Tibial artery (tissue), 4 donors: ENCODE results near the gene RPL41.

Experiments
- DNase-seq, 2 donors: peaks; one replicate each; pipeline ENCODE4 v3.0.0-alpha.2; 2019
- H3K27ac ChIP-seq, 2 donors: fragments of 200-600 bp; sonication (generic) in 1 of 2; 1 replicate in 1 of 2; 2 replicates in 1 of 2; pipeline ENCODE4 v1.5.1; 2018 to 2019; ENCODE audit warnings: mild to moderate bottlenecking in 1 of 2
- H3K27me3 ChIP-seq, 2 donors: fragments of 200-600 bp; sonication (generic) in 1 of 2; one replicate each; pipeline versions ENCODE4 v1.5.1 to v1.6.0; 2016 to 2019
- H3K36me3 ChIP-seq, 3 donors: fragments of 200-600 bp; sonication (generic) in 2 of 3; one replicate each; pipeline ENCODE4 v1.5.1; 2016 to 2019; ENCODE audit warnings: mild to moderate bottlenecking in 2 of 3
- H3K4me1 ChIP-seq, 4 donors: fragments of 200-600 bp; sonication (generic) in 2 of 4; 1 replicate in 3 of 4; 2 replicates in 1 of 4; pipeline ENCODE4 v1.5.1; 2016 to 2019
- H3K4me3 ChIP-seq, 2 donors: fragments of 200-600 bp; sonication (generic) in 1 of 2; 1 replicate in 1 of 2; 2 replicates in 1 of 2; pipeline ENCODE4 v1.5.1; 2018 to 2019; ENCODE audit warnings: mild to moderate bottlenecking in 2 of 2
- H3K9me3 ChIP-seq, 3 donors: fragments of 200-600 bp; sonication (generic) in 1 of 3; one replicate each; pipeline ENCODE4 v1.5.1; 2016 to 2019
- CTCF ChIP-seq, 2 experiments: fragments of 200-600 bp in 1 of 2; fragments of 450-650 bp in 1 of 2; IDR thresholded peaks; one replicate each; pipeline ENCODE4 v1.5.1; 2017 to 2019; ENCODE audit warnings: antibody characterized with exemption in 2 of 2, mild to moderate bottlenecking in 1 of 2, moderate library complexity in 1 of 2
- intact Hi-C: fragments of 100-400 bp; cut with DNase I; formaldehyde crosslinking; loops from one replicate; pipeline ENCODE4 v1.15.0; 2023; ENCODE audit warnings: low total_unique reads

The RPL41 gene

DNA sequence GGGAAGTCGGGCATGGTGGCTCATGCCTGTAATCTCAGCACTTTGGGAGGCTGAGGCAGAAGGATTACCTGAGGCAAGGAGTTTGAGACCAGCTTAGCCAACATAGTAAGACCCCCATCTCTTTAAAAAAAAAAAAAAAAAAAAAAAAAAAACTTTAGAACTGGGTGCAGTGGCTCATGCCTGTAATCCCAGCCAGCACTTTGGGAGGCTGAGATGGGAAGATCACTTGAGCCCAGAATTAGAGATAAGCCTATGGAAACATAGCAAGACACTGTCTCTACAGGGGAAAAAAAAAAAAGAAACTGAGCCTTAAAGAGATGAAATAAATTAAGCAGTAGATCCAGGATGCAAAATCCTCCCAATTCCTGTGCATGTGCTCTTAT, 13.8 kb upstream of the RPL41 start:
- H3K27me3 ChIP-seq: no peaks in the 10 kb centered on the region
- intact Hi-C loops: loop anchor here (10.0 kb wide), 1 partner anchor 108 kb away; the partner anchor contains the start of gene SUOX
- H3K36me3 ChIP-seq: peaks cover 9 to 17% (median 11%) of the 10 kb centered on the region in 3 donors

GRCh38 chr12:56103066-56103711, 13.2 kb upstream of the RPL41 start:
- peak overlapping the region; percentile 62 to 70 for H3K4me3 ChIP-seq
- peak overlapping the region; percentile 80 to 86 for H3K27ac ChIP-seq
- no peak for TF ChIP-seq CTCF (IDR thresholded peaks at IDR 0.05)
- H3K9me3 ChIP-seq: no peaks in the 10 kb centered on the region
- DNase-seq: no peak
- no peaks in the 10 kb centered on the region for H3K27me3 ChIP-seq
- peaks cover 0 to 23% (median 21%) of the 10 kb centered on the region in 4 donors for H3K4me1 ChIP-seq
- peaks cover 14 to 22% (median 16%) of the 10 kb centered on the region in 3 donors for H3K36me3 ChIP-seq
- intact Hi-C loops: loop anchor here (10.0 kb wide), 1 partner anchor 108 kb away; the partner anchor contains the start of gene SUOX

More for the DNA sequence above, 13.8 kb upstream of the RPL41 start:
- no peak for DNase-seq
- Histone ChIP-seq H3K27ac (no peak overlapping the region), H3K4me3 (no peak overlapping the region), H3K4me1 (peaks cover 0 to 23% (median 21%) of the 10 kb centered on the region in 4 donors), H3K9me3 (no peaks in the 10 kb centered on the region)
- TF ChIP-seq CTCF (IDR thresholded peaks at IDR 0.05): no peak

DNA sequence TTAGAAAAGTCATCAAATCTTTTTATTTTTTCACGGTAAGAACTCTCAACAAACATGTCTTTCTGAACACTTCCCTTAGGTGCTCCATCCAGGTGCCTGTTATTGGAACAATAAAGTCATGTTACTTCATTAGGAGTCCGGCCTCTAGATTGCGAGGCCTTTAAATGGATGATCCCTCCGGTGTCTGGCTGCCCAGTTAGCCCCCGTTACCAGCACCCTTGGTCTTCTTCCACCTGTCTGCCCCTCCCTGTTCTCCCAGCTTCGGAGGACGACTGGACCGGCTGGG, 12.7 kb upstream of the RPL41 start:
- Histone ChIP-seq H3K36me3 (peaks cover 20 to 28% (median 22%) of the 10 kb centered on the region in 3 donors), H3K9me3 (no peaks in the 10 kb centered on the region), H3K4me1 (peaks cover 0 to 23% (median 21%) of the 10 kb centered on the region in 4 donors), H3K27ac (peak overlapping the region; percentile 80 to 86), H3K27me3 (no peaks in the 10 kb centered on the region), H3K4me3 (peak overlapping the region; percentile 62 to 70)
- TF ChIP-seq CTCF (IDR thresholded peaks at IDR 0.05): no peak
- intact Hi-C loops: loop anchor here (10.0 kb wide), 1 partner anchor 109 kb away; the partner anchor contains the start of gene SUOX
- no peak for DNase-seq

DNA sequence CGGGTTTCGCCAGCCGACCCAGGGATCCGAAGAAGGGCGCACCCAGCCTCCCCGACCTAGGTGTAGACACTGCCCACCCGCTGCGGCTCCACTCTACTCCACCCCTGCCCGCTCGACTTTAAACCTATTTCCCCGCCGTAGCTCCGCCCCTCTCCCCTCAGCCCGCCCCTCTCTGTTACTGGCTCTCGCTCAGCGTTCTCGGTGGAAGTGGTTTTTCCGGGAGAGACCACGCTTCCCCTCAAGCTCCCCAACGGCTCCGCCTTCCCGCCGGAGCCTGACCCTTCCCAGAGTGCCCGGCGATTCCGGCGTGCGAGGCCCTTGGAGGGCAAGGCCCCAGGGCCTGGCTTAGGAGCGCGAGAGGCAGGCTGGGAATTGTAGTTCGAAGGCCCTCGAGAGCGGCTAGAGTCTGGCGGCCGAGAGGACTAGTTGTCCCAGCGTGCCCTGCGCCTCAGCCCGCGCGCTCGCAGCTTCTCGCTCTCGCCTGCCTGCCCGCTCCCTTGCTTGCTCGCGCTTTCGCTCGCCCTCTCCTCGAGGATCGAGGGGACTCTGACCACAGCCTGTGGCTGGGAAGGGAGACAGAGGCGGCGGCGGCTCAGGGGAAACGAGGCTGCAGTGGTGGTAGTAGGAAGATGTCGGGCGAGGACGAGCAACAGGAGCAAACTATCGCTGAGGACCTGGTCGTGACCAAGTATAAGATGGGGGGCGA, 12.2 kb upstream of the RPL41 start, which contains the start of gene PA2G4:
Gene PA2G4 (plus strand): TSS at position 451 of the 706 bp plus-strand sequence. CDS start 179 bp downstream, at position 630.
- Histone ChIP-seq H3K27me3 (no peaks in the 10 kb centered on the region), H3K9me3 (no peaks in the 10 kb centered on the region), H3K4me3 (peak within 1 kb of the TSS; percentile 62 to 70), H3K36me3 (peaks cover 25 to 30% (median 27%) of the 10 kb centered on the region in 3 donors), H3K4me1 (peaks cover 0 to 23% (median 21%) of the 10 kb centered on the region in 4 donors), H3K27ac (peak within 1 kb of the TSS; percentile 80 to 86)
- intact Hi-C loops: loop anchor here (10.0 kb wide), 1 partner anchor 109 kb away; the partner anchor contains the start of gene SUOX
- TF ChIP-seq CTCF (IDR thresholded peaks at IDR 0.05): no peak
- DNase-seq: peak; percentile 97 to 99

DNA sequence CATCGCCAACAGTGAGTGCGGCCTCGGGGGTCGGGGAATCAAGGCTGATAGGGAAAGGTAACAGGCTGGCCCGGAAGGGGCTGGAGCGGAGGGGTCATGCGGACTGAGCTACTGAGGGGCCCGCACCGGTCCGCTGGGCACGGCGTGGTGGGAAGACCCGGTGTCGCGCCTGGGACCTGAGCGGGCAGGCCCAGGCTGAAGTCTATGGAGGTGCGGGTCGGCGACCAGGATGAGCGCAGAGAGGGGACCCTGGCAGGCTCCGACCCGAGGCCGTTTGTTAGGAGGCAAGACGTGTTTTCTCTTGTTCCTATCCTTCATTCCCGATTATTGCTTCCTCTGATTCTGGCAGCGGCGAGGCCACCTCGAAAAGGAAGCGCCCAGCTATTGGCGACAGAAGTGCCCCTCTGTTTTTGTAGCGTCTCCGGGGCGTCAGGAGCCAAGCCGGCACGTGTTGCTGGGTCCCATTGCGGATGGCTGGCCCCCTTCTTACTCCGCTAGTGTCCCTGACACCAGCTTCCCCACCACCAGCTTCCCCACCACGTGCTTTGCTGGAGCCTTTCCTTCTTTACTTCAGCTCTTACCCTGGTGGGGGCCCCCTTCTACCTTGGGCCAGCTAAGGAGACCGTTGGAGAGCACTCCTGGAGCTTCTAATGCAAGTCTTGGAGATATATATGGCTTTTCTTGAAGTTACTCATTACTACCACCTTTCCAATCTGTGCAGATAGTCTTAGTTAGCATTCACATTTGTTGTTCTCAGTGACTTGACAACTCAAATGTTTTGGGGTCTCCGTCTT, 11.4 kb upstream of the RPL41 start:
- H3K36me3 ChIP-seq: peaks cover 32 to 36% (median 34%) of the 10 kb centered on the region in 3 donors
- intact Hi-C loops: loop anchor here (10.0 kb wide), 1 partner anchor 110 kb away; the partner anchor contains the start of gene SUOX
- DNase-seq: no peak

More for the DNA sequence above, 11.4 kb upstream of the RPL41 start:
- H3K9me3 ChIP-seq: no peaks in the 10 kb centered on the region
- peaks cover 0 to 23% (median 21%) of the 10 kb centered on the region in 4 donors for H3K4me1 ChIP-seq
- no peaks in the 10 kb centered on the region for H3K27me3 ChIP-seq
- peak overlapping the region; percentile 62 to 70 for H3K4me3 ChIP-seq
- TF ChIP-seq CTCF (IDR thresholded peaks at IDR 0.05): no peak
- H3K27ac ChIP-seq: peak overlapping the region; percentile 80 to 86
